ENCODE results near the gene TEX35. TPM values are rescaled to one million over a fixed set of nuclear protein-coding genes. Genes with fewer than 3 reads are reported as not detected.

The TEX35 gene
- total RNA-seq (2014; rRNA removed; shearing (Covaris generic)) = not detected in 2 replicates

DNA sequence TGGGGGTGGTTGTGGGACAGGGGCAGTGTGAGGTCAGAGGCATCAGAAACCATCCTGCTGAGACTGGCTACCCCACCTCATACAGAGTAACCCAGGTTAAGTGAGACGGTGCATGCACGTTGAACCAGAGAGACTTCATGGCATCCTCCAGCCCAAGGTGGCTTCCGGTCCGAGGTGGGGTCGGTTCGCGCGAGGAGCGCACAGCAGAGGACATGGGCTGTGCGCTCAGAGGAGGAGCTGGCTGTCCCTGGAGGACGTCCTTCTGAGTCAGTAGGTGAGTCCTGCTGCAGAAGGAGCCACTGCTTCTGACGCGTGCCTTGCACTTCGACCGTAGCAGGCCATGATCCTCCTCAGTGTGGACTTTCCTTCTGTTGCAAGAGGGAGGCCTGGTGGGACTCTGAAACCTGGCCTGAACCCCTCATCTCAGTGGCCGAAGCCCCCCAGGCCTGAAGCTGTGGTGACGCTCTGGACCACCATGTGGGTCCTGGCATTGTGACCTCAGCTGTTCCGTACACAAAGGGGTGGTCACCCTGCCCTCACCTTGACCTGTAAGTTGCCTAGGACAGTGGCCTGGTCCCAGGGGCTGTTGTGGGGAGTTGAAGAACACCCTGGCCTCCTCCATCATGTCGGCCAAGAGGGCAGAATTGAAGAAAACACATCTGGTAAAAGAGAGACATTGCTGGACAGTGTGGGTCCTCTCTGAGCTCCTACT is at the start of gene TEX35:
Gene TEX35 (plus strand): TSS at position 544 of the 712 bp plus-strand sequence. CDS start 80 bp downstream, at position 624.
- DNase-seq (ENCODE audit: low spot score) = no peak

DNA sequence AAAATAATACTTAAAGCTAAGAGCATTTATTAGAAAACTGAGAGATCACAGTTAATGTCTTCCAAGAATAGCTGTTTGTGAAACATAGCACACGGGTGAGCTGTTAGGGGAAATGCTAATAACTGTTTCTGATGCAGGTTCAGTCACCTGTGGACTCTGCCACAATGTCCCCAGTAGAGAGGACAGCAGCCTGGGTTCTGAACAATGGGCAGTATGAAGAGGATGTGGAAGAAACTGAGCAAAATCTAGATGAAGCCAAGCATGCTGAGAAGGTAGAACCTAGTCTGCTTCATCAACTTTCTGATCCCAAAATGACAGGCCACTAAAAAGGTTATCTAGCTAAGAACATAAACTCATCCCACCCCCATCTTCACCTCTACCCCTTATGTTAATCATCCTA is 48.8 kb upstream of the TEX35 start:
- no peak for DNase-seq (ENCODE audit: low spot score)

DNA sequence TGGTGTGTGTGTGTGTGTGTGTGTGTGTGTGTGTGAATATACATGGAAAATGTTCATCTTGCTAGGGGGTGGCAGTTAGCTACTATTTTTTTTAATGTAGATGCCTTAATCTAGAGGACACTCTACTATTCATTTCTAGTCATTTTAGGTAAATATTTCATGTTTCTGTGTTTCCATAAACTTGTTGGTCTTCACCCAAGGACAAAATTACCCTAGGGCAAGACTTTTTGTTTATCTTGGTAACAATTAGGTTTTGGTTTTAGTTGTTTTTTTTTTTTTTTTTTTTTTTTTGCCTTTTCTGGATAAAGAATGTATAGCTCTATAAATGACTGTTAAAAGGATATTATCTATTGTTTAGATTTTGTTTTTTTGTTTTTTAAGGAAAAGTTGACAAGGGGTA is 48.3 kb upstream of the TEX35 start:
- DNase-seq (ENCODE audit: low spot score) = no peak

DNA sequence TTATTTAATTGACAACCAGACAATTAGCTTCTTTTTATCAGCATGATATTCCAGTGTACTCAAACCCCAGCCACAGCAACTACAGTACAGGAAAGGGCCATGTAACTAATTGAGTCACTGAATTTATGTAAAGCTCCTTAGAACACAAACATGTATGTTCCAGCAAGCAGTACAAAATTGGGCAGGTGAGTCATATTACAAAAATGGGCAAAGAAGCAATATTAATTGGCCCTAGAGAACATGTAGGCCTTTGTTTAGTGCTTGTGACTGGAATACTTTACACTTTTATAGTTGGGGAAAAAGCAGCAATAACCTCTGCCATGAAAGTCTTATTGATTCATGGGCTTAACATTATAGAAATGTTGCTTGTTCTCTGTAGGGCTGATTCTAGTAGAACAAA is 47.9 kb upstream of the TEX35 start:
- no peak for DNase-seq (ENCODE audit: low spot score)

DNA sequence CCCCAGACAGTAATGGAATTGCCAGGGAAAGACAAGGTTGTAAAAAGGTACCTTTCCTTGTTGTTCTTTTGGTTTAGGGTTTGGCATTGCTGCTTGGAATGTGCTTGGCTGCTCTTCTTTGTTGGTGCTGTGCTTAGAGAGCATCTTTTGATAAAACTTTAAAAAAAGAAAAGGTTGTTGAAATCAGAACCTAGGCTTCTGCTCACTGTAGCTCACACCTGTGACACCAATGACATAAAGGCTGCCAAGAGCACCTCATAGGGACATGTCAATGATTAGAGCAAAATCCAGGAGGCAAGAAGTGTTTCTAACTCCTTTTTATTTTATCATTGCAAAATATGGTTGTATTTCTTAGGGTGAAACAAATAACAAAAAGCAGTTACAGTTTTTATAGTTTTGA is 45.1 kb upstream of the TEX35 start:
- DNase-seq (ENCODE audit: low spot score) = no peak

DNA sequence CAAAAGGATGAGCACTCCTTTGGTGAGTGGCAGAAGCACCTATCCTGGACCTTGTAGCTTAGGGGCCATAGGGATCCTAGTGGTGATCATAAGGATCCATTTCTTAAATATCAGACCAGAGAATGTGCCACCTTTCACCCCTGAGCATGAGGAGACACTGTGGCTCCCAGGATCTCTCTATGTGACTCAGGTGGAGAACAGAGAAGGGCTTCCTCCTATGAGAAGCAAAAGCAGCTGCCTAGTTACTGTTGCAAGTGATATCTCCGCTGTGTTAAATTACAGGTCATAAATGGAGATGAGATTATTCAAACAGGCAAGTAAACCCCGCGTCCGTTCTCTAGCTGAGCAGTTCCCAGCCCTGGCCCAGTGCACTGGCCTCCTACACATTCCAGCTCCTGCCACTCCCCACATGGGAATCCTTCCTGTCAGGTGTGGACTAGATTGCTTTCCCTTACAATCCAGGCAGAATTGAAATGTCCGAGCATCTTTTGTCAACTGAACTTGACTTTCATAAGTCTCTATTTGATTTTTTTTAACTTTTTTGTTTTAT is 42.4 kb upstream of the TEX35 start:
- no peak for DNase-seq (ENCODE audit: low spot score)

DNA sequence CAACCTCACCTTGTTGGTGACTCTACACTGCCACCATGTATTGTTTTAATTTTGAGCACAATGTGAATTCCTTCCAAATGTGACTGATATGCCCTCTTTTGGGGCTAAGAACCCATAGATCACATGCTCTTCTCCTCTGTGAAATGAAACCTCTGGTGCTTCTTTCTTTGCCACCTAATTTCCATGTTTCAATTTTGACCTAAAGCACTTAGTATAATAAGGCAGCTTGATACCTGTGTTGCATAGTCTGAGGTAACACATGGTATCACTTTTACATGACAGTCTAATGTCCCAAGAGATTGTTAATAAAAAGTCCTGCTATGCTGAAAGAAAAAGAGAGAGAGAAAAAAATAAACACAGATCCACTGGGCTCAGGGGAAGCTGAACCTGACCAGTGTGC is 40.4 kb upstream of the TEX35 start:
- no peak for DNase-seq (ENCODE audit: low spot score)

DNA sequence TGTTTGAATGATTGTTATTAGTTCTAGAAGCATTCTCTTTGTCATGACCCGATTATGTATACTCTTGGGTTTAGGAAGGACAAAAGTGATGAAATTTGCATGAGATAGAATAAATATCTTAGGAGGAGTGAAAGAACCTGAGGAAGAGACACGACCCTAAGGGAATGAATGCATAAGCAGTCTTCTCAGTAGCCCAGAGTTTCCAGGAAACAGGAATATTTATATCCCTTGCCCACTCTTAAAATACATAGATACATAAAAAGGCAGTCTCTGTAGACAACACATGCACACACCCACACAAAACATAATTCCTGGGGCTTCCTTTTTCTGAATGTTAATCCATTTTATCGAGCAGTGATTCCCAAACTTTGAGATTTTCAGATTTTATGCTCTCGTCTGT is 35.5 kb upstream of the TEX35 start:
- no peak for DNase-seq (ENCODE audit: low spot score)

DNA sequence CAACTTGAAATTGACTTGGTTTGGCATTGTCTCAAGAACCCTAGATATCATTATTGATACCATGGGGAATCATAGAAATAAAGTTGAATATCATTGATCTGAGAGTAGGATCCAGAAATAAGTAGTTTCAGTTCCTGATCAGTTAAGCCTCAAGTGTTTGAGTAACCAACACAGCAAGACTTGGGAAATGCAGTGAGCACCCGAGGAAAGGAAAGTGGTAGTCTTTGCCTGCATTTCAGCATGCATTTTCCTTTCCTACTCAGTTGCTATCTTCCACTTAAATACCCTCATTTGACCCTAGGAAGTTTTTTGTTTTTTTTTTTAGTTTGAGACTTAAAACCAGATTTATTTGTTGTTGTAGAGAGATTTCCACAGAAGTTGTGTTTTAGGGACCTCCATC is 35.1 kb upstream of the TEX35 start:
- DNase-seq (ENCODE audit: low spot score) = no peak

DNA sequence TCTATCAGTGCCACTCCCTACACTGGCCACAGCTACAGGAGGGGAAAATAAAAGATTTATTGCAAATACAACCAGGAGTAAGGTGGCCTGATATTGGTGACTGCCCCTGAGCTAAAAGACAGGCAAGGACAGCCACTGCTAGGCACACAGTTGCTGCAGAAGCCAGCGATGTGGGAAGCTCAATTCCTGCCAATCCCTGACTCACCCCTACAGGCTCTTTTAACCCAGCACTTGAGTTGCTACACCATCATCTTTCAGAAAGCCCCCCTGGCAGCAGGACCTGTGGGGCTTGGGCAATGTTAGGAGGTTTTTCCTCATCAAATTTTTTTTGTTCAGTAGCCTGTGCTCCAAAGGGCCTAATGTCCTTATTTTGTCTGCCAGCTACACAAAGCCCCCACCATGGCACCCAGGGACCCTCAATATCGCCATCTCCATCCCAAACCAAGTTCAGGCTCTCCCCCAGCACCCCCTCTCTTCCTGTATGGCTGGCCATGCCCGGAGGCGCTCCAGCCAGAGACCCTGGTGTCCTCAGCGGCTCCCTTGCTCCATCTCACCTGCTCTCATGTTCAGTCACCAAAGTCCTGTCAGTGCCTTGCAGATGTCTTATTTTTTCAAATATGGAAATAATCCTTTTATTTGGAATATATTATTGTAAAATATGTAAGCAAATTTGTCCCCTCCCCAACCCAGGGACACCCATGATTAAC is 29.5 kb upstream of the TEX35 start:
- DNase-seq (ENCODE audit: low spot score) = no peak

DNA sequence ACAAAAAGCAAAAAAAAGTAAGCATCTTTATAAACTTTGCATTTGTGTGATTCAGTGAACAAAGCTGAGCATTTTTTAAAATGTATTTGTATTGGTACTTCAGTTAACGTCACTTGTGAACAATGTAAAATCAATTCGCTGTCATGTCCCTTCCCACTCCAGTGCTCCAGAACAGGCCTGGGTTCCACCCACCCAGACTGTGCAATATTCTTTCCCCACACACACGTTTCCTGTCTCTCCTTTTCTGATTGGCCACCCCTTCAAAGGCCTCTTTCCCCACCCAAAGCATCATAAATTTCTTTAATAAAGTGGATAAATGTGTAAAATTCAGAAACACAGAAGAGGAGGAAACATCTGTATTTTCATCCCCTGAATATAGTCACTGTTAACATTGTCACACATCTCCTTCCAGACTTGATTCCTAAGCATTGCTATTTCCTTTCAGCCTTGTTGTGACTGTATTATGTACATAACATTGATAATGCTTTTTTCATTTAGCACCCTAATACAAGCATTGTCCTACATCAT is 28.1 kb upstream of the TEX35 start:
- DNase-seq (ENCODE audit: low spot score) = no peak

DNA sequence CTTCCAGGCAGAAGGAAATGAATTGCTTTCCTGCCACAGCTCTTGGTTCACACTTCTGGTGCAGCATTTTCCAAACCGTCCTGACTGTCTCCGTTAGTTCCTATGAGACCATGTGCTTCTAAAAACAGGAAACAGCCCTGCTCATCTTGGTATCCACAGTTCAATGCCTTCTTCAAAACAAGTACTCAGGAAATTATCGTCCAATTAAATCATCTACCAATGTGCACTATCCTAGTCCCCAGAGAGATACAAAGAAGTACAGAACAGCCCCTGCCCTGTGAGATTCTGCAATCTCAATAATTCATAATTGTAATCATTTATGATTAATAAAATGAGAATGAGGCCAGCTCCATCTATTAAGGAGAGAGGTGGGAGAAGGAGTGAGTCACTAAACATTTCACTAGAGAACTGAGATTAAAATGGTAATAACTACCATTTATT is 27.3 kb upstream of the TEX35 start:
- no peak for DNase-seq (ENCODE audit: low spot score)

DNA sequence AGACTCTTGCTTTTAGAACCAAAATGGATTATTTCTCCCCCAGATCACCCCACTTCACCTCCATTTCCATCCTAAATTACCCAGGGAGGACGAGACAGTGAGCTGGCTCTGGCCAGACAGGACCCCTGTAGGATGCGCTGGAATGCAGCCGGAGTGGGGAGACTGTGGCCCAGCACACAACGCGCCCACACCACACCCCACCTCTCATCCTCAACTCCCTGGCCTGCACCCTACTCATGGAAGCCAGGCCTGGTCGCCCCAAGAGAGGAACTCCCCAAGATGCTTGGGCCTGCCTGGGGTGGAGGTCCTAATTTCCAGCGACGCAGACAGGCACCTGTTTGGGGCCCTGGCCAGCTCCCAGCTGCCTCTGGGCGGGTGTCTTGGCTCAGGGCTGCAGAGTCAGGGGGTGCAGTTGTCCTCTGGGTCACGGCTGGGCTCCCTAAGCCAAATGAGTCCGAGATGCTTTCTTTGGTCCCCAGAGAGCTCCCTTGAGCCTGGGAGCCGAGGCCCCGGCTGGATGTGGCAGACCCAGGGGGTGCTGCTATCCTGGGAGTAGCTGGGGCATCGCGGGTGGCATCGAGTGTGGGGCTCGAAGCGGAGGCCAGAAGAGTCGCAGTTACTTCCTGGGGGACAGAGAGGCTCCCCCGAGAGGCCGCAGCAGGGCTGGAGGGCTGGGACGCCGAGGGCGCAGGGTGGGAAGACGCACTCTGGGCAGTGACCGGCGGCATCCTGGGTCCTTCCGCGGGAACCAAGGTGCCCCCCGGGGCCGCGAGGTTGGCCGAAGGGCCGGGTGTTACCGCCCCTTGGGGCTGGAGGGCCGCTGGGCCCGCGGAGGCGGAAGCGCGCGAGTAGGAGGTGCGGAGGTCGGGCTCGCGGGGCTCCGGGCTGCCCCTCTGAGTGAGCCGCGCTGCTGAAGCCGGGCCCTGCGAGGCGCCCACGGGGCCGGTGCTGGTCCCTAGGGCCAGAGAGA is 26.5 kb upstream of the TEX35 start:
- no peak for DNase-seq (ENCODE audit: low spot score)

DNA sequence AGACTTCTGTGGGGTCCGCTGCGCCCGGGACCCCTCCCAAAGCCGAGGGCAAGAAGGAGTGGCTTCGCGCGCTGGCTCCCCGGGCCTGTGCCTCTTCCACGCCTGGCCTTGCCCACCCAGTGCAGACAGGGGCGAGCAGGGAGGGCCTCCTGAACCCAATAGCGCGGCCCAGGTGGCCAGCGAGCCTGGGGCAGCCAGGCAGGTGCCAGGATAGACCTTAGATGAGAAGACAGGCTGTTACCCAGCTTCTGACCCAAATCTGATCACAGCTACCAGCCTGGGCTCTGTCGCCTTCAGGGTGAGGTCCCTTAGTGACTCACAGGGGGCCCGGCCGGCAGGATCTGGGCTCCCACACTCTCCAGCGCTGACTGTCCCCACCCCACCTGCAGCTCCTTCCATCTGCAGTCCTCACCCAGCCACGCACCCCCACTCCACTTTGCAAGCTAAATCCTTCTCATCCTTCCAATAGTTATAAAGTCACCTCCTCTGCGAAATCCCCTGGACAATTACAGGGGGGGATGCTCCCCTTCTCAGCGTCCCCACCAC is 25.8 kb upstream of the TEX35 start:
- DNase-seq (ENCODE audit: low spot score) = no peak

DNA sequence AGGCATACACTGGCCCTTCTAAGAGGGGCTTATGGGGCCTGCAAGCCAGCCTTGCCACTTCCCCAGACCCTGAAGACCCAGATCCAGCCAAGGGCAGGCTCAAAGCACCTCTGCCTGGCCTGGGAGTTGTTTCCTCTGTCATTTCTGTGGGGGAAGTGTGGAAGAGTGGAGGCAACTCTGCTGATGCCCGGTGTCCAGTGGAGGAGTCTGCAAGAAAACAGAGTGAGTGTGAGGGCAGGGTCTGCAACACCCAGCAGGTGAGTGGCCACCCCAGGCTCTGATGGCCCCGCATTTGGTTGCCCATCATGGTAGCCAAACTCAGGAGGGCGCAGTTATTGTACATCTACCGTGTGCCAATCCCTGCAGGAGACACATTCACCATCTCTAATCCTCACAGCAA is 24.5 kb upstream of the TEX35 start:
- DNase-seq (ENCODE audit: low spot score) = no peak

DNA sequence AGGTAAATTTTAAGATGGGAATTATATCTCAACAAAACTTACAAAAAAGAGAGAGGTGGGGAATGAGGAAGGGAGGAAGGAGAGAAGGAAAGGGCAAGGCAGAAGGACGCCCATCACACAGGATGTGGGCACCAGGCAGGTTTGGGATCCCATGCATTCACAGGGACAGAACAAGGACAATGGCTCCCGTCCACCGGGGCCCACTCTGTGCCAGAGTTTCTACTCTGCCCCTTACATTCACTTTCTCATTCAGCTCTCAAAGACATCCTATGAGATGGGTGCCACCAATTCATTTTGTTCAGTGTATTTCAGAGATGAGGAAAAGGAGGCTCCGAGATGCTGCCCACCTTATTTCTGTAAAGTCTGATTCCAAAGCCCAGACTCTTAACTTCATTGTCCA is 23.5 kb upstream of the TEX35 start:
- DNase-seq (ENCODE audit: low spot score) = no peak

DNA sequence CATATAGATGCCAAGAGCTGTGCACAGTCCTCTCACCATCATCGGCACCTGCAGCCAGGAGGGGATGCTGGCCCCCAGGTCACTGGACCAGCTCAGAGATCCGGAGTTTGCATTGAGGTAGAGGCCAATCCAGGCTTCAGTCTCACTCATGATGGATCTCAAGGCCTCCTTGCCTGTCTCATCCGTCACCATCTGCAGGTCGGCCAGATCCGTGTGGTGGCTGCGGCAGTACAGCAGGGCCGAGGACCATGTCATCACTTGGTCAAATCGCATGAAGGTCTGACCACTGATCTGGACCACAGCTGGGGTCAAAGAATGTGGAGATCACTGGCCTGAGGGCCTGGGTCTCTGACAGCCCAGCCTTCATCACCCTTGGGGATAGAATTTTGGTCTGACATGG is 22.8 kb upstream of the TEX35 start:
- DNase-seq (ENCODE audit: low spot score) = no peak

DNA sequence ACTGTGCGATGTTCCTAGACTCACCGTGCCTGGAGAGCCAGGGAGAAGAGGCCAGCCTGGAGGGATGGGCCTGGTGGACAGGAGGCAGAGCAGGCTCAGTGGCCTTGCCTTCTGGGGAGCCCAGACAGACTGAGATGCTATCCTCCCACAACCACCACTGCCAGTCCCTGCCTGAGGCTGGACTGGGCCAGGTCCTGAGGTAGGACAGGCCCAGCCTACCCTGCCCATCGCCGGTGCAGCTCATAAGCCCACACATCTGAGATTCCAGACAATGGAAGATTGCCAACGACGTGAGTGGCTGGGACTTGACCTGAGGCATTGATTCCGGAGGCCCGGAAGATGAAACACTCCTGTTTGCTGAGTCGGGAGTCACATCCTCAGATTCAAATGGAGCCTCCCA is 21.9 kb upstream of the TEX35 start:
- no peak for DNase-seq (ENCODE audit: low spot score)

DNA sequence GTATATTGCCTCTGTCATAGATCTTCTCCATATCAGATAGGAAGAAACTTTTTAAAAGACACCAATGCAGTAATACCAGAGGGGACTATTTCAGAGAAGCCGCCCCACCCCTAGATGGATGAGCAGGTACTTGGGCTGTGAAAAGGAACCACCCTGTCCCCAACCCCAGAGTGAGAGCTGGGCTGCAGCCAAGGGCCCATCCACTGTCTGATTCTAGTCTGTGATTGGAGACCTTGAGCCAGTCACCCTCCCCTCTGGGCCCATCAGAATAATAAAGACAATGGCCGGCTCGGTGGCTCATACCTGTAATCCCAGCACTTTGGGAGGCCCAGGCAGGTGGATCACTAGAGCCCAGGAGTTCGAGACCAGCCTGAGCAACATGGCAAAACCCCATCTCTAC is 21.2 kb upstream of the TEX35 start:
- no peak for DNase-seq (ENCODE audit: low spot score)

DNA sequence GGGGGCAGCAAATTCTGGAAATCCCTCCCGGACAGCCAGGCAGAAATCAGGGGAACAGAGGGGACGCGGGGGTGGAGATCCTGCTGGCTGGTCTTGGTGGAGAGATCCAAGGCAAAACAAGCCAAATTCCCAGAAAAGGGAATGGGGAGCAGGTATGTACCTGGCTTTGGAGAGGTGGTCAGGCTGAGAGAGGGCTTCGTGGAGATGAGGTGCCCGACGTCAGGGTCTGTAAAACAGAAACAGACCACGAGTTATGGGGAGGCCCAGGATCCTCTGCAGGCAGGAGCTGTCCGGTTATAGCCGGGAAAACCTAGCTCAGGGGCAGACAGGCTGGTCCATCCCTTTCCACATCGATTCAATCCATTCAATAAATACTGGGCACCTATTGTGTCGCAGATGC is 20.6 kb upstream of the TEX35 start:
- DNase-seq (ENCODE audit: low spot score) = no peak

DNA sequence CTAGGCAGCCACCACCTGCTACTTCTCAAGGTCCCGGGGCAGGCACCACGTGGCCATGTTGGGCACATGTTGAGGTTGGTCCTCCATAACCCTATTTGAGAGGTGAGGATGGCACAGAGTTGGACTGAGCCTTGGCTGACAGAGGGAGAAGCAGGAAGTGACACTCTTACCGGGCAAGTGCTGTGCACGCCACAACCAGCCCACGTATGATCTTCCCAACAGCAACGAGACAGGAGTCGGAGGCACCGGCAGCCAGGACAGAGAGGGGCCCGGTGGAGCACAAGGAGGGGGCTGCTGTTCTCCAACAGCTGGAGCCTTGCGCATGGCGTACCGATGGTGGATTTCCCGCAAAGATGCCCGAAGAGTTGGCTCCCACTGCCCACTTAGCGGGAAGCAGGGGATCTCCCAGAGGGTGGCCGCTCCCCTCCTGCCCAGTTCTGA is 19.6 kb upstream of the TEX35 start:
- DNase-seq (ENCODE audit: low spot score) = no peak
